ENCODE measurements around the gene COP1.

The COP1 gene

DNA sequence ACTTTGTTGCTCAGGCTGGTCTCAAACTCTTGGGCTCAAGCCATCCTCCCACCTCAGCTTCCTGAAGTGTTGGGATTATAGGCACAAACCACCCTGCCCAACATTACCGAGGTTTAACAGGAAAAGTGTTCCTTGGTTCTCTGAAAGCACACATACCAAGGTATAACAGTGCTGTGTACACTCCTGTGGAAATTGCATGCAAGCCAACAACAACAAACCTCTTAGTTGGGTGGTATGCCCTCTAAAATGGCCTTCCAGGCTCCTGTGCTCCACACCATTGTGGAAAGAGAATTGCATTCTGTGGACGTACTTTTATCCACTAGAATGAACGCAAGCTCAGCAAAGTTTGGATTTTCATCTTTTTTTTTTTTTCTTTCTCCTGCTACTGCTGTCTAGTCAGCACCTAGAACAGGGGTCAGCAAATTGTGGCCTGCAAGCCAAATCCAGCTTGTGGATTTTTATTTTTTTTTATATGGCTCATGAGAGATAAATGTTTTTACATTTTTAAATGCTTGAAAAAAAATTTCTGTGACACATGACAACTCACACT is 271.4 kb downstream of the COP1 start:
- DNase-seq (ENCODE audit: low read depth), result no peak
- no peak overlapping the region for H3K4me3 ChIP-seq (ENCODE audit: control insufficient read depth, low read depth, low read length)
- TF ChIP-seq, protein P1, sequence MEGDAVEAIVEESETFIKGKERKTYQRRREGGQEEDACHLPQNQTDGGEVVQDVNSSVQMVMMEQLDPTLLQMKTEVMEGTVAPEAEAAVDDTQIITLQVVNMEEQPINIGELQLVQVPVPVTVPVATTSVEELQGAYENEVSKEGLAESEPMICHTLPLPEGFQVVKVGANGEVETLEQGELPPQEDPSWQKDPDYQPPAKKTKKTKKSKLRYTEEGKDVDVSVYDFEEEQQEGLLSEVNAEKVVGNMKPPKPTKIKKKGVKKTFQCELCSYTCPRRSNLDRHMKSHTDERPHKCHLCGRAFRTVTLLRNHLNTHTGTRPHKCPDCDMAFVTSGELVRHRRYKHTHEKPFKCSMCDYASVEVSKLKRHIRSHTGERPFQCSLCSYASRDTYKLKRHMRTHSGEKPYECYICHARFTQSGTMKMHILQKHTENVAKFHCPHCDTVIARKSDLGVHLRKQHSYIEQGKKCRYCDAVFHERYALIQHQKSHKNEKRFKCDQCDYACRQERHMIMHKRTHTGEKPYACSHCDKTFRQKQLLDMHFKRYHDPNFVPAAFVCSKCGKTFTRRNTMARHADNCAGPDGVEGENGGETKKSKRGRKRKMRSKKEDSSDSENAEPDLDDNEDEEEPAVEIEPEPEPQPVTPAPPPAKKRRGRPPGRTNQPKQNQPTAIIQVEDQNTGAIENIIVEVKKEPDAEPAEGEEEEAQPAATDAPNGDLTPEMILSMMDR (conservative IDR thresholded peaks at IDR 0.05; ENCODE audit: control insufficient read depth, insufficient read depth, low read depth, low read length), result no peak

DNA sequence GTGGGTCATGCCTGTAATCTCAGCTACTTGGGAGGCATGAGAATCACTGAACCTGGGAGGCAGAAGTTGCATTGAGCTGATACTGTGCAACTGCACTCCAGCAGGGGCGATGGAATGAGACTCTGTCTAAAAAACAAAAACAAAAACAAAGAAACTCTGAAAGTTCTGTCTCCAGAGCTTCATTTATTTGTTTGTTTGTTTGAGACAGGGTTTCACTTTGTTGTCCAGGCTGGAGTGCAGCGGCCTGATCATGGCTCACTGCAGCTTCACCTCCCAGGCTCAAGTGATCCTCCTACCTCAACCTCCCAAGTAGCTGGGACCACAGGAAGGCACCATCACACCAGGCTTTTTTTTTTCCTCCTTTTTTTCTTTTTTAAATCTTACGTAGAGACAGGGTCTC is 271.9 kb downstream of the COP1 start:
- no peak for DNase-seq (ENCODE audit: low read depth)
- TF ChIP-seq, protein P1 (conservative IDR thresholded peaks at IDR 0.05; ENCODE audit: control insufficient read depth, insufficient read depth, low read depth, low read length), result no peak

DNA sequence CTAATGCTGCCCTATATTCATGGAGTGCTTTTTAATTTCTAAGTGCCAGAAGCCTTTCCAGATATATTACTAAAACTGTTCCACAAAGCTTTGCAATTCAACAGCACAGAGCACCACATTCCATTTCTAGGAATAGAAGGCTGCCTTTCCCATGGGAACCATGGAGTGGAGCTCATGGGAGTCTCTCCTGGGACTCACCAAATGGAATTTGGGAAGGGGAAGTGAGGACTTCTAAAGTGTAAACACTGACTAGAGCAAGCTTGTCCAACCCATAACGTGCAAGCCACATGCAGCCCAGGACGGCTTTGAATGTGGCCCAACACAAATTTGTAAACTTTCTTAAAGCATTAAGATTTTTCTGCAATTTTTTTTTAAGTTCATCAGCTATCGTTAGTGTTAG is 273.3 kb downstream of the COP1 start:
- TF ChIP-seq, protein P1 (conservative IDR thresholded peaks at IDR 0.05; ENCODE audit: control insufficient read depth, insufficient read depth, low read depth, low read length), result no peak
- no peak overlapping the region for H3K4me3 ChIP-seq (ENCODE audit: control insufficient read depth, low read depth, low read length)
- peak; percentile 16 for DNase-seq (ENCODE audit: low read depth)

More for the DNA sequence above, 271.9 kb downstream of the COP1 start:
- no peak overlapping the region for H3K4me3 ChIP-seq (ENCODE audit: control insufficient read depth, low read depth, low read length)

DNA sequence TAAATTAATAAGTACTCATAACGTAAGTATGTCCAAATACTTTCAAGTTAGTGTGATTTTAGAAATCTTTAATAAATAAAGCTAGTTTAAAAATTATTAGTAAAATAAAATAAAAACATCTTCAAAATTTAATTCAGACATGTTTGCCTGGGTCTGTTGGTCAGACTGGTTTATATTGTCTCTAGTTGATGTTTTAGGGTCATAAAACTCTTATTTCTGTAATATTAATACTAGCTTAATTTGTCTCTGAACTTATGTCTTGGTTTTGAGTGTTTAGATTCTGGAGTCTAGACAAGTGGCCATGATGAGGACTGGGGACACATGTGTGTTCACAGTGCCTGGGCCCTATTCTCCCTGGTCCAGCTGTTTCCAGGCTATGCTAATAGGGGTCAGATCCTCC is 279.1 kb downstream of the COP1 start:
- DNase-seq (ENCODE audit: low read depth), result peak; percentile 1
- TF ChIP-seq, protein P1 (conservative IDR thresholded peaks at IDR 0.05; ENCODE audit: control insufficient read depth, insufficient read depth, low read depth, low read length), result no peak
- no peak overlapping the region for H3K4me3 ChIP-seq (ENCODE audit: control insufficient read depth, low read depth, low read length)

DNA sequence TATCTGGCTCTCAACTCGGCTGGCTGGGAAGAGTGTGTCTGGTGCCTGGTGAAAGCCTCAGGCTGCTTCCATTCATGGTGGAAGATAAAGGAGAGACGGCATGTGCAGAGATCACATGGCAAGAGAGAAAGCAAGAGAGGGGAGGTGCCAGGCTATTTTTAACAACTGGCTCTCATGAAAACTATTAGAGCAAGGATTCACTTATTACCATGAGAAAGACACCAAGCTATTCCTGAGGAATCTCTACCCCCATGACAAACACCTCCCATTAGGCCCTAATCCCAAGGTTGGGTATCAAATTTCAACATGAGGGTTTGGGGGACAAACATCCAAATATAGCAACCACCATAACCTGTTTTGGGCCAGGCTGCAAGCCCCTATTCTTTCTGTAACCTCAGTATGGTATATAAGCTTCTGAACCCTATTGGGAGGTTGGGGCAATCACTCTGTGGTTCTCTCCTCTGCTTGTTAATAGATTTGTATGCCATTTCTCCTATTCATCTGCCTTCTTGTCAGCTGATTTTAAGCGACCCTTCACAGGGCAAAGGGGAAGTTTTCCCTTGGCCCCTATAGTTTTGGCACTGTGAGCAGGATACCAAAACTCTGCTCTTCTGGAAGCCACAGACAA is 284.7 kb downstream of the COP1 start:
- no peak for DNase-seq (ENCODE audit: low read depth)
- TF ChIP-seq, protein P1 (conservative IDR thresholded peaks at IDR 0.05; ENCODE audit: control insufficient read depth, insufficient read depth, low read depth, low read length), result no peak
- no peak overlapping the region for H3K4me3 ChIP-seq (ENCODE audit: control insufficient read depth, low read depth, low read length)

DNA sequence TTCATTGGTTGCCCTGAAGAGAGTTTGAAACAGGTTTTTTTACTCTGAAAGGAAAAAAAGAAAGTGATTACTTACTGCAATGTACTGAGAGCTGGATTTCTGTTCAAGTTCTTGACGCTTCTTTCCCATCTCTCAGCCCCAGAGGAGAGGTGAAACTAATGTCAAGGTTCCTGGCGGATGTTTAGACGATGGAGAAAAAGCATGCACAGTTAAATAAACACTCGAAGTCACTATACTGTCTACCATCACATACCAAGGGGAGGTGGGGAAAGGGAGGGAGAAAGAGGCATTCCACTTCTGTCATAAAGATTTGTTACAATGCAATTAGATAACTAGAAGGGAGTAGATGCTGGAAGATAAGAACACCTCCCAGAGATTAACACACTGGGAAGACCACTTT is 286.7 kb downstream of the COP1 start:
- TF ChIP-seq, protein P1 (conservative IDR thresholded peaks at IDR 0.05; ENCODE audit: control insufficient read depth, insufficient read depth, low read depth, low read length), result no peak
- no peak for DNase-seq (ENCODE audit: low read depth)
- H3K4me3 ChIP-seq (ENCODE audit: control insufficient read depth, low read depth, low read length), result no peak overlapping the region
